Measurements from ENCODE around the gene C11orf16. TPM values are rescaled to one million over a fixed set of nuclear protein-coding genes. Genes with fewer than 3 reads are reported as not detected.
A peak's percentile ranks its signal among the peaks of the same experiment; 100 is the strongest.

The C11orf16 gene
- total and polyA plus RNA-seq, 9 of the 15 experiments (the other 6 are each of a cell fraction or from before 2014, with no cell fraction given), result not detected

- Histone ChIP-seq H3K9me3 (replicated peaks; ENCODE audit: control insufficient read depth, insufficient read depth, low read depth, low read length) (no peaks in the 10 kb centered on the region; the same call in 1 of the 2 replicates), H3K36me3 (ENCODE audit: control insufficient read depth, insufficient read depth, low read length) (peaks cover 41% of the 10 kb centered on the region), H2AFZ (ENCODE audit: low read depth, low read length) (peak overlapping the region; percentile 62), H3K4me1 (replicated peaks in 1 of 2; ENCODE audit: control insufficient read depth in 2 of 2, insufficient read depth in 2 of 2, low read length in 2 of 2) (peaks cover 15 to 29% of the 10 kb centered on the region in 2 experiments), H3K27ac (ENCODE audit: extremely low read depth, low read depth, low read length) (peak overlapping the region; percentile 66), H3K4me3 (no peak overlapping the region), H3K4me2 (ENCODE audit: insufficient read depth, low read length) (peak overlapping the region; percentile 56), H3K27me3 (ENCODE audit: control insufficient read depth in 2 of 2, insufficient read depth in 2 of 2, low read length in 2 of 2) (no peaks in the 10 kb centered on the region), H3K9ac (ENCODE audit: insufficient read depth in 1 of 2, low read depth in 2 of 2, low read length in 2 of 2) (peak overlapping the region; percentile 0 to 40; a peak in 2 of 4 replicates), H4K20me1 (replicated peaks; ENCODE audit: control insufficient read depth, insufficient read depth, low read length) (no peaks in the 10 kb centered on the region), H3K9me1 (ENCODE audit: control insufficient read depth, insufficient read depth, low read length) (no peaks in the 10 kb centered on the region), H3K79me2 (ENCODE audit: control insufficient read depth, insufficient read depth, low read length) (peaks cover 19% of the 10 kb centered on the region)
- BruUV-seq (replicated peaks), result TSS peak; percentile 13
- WGBS (ENCODE audit: insufficient coverage, low coverage, missing lambda C conversion rate), result 20% methylated on average over 9 of the region's 9 CpGs
- peak; percentile 16; the same call in 2 of the 3 replicates for ATAC-seq
- FAIRE-seq, result peak; percentile 90
- in situ Hi-C loops (cut with MboI), result no loop called here
- peak; percentile 31 to 73 (median 42) for DNase-seq (ENCODE audit: extremely low read depth in 1 of 4, low spot score in 3 of 4)
- intact Hi-C loops (cut with micrococcal nuclease), result loop anchor here (1.0 to 5.0 kb wide), 3 partner anchors 45 to 223 kb away; no protein-coding TSS in a partner anchor
- CTCF ChIA-PET (ENCODE audit: low intra/inter-chr PET ratio), result interaction anchor here (0.9 kb wide), 1 partner anchor 46 kb away, joined by 3 read pairs; no protein-coding TSS in a partner anchor
- POLR2A ChIA-PET, result interaction anchor here (0.7 kb wide), 1 partner anchor 93 kb away, joined by 3 read pairs; no protein-coding TSS in a partner anchor
- peak; percentile 60 to 67; a peak in 2 of 4 replicates for TF ChIP-seq MNT (conservative IDR thresholded peaks at IDR 0.05)
- no peak for TF ChIP-seq ZNF740 (CRISPR knock-in tag; IDR thresholded peaks at IDR 0.05)
- no peak for TF ChIP-seq ZNF740 (tag; IDR thresholded peaks at IDR 0.05)
- peak; percentile 64; the same call in 1 of the 2 replicates for TF ChIP-seq TOE1 (IDR thresholded peaks at IDR 0.05; ENCODE audit: borderline replicate concordance)
- TF ChIP-seq TOE1 (CRISPR knock-in tag; IDR thresholded peaks at IDR 0.05; ENCODE audit: borderline replicate concordance, low read depth), result no peak
- TF ChIP-seq SNAPC5 (CRISPR knock-in tag; IDR thresholded peaks at IDR 0.05), result no peak
- no peak; the same call in 1 of the 2 replicates for TF ChIP-seq ELF1 (tag; IDR thresholded peaks at IDR 0.05)
- TF ChIP-seq E2F3 (CRISPR knock-in tag; IDR thresholded peaks at IDR 0.05), result no peak
- no peak for TF ChIP-seq PHB (CRISPR knock-in tag; IDR thresholded peaks at IDR 0.05)
- no peak for TF ChIP-seq RBM39 (optimal IDR thresholded peaks at IDR 0.05; ENCODE audit: low read depth, low read length)
- no peak for TF ChIP-seq BDP1 (IDR thresholded peaks at IDR 0.05; ENCODE audit: insufficient read depth, insufficient read length)
- TF ChIP-seq ZNF589 (CRISPR knock-in tag; IDR thresholded peaks at IDR 0.05; ENCODE audit: low read depth), result peak; percentile 68; the same call in 1 of the 2 replicates
- TF ChIP-seq C11orf30 (IDR thresholded peaks at IDR 0.05; ENCODE audit: low read depth), result no peak
- TF ChIP-seq MED1 (CRISPR knock-in tag; IDR thresholded peaks at IDR 0.05; ENCODE audit: borderline replicate concordance), result no peak
- TF ChIP-seq RUNX1 (IDR thresholded peaks at IDR 0.05; ENCODE audit: low read depth), result no peak
- TF ChIP-seq ZNF79 (CRISPR knock-in tag; IDR thresholded peaks at IDR 0.05; ENCODE audit: low read depth), result no peak
- TF ChIP-seq BRD9 (IDR thresholded peaks at IDR 0.05; ENCODE audit: low read depth, partially characterized antibody), result no peak
- TF ChIP-seq DLX4 (CRISPR knock-in tag; IDR thresholded peaks at IDR 0.05), result no peak
- no peak for TF ChIP-seq JUNB (CRISPR knock-in tag; conservative IDR thresholded peaks at IDR 0.05)
Measured at GRCh38 chr11:8913961-8914660, 18.6 kb downstream of the C11orf16 start.

All from K562 (cell line).